IPS-NIHi7 (cell line): Measurements from ENCODE around the gene SNX25.
"Not testable (repeated sequence)": the region's sequence is repeated elsewhere in the genome, so short reads cannot be mapped to it uniquely, and the experiment has no call there.

Experiments used
- DNase-seq: peaks from one replicate; pipeline ENCODE4 v3.0.0; 2012; ENCODE audit warnings: mixed read lengths; ENCODE audit errors: extremely low spot score

Gene SNX25

GRCh38 chr4:185343726-185344581, 134.6 kb downstream of the SNX25 start:
- DNase-seq = no peak

GRCh38 chr4:185344743-185345538, 135.5 kb downstream of the SNX25 start:
- no peak for DNase-seq

GRCh38 chr4:185346975-185347601, 137.7 kb downstream of the SNX25 start:
- DNase-seq = no peak

GRCh38 chr4:185351691-185352090, 142.3 kb downstream of the SNX25 start:
- no peak for DNase-seq

GRCh38 chr4:185352202-185352601, 142.8 kb downstream of the SNX25 start:
- no peak for DNase-seq

GRCh38 chr4:185352741-185353140, 143.3 kb downstream of the SNX25 start:
- DNase-seq = no peak

- no peak for DNase-seq
Observed at GRCh38 chr4:185357211-185357610, 147.8 kb downstream of the SNX25 start.

GRCh38 chr4:185357733-185358440, 148.5 kb downstream of the SNX25 start:
- no peak for DNase-seq

- DNase-seq = no peak
Observed at GRCh38 chr4:185358514-185358913, 149.1 kb downstream of the SNX25 start.

GRCh38 chr4:185358959-185359358, 149.6 kb downstream of the SNX25 start:
- no peak for DNase-seq

GRCh38 chr4:185359767-185360446, 150.5 kb downstream of the SNX25 start:
- DNase-seq = no peak

GRCh38 chr4:185361872-185362271, 152.5 kb downstream of the SNX25 start:
- DNase-seq = no peak

- DNase-seq = not testable (repeated sequence)
Observed at GRCh38 chr4:185362570-185362969, 153.2 kb downstream of the SNX25 start.

GRCh38 chr4:185363251-185363650, 153.9 kb downstream of the SNX25 start:
- no peak for DNase-seq

GRCh38 chr4:185364886-185365285, 155.5 kb downstream of the SNX25 start:
- DNase-seq = no peak

GRCh38 chr4:185369731-185370130, 160.3 kb downstream of the SNX25 start:
- DNase-seq = no peak

GRCh38 chr4:185370268-185370949, 161.0 kb downstream of the SNX25 start:
- no peak for DNase-seq

- no peak for DNase-seq
Observed at GRCh38 chr4:185371702-185372101, 162.3 kb downstream of the SNX25 start.

GRCh38 chr4:185374027-185374426, 164.6 kb downstream of the SNX25 start:
- no peak for DNase-seq

- no peak for DNase-seq
Observed at GRCh38 chr4:185374573-185374972, 165.2 kb downstream of the SNX25 start.

- no peak for DNase-seq
Observed at GRCh38 chr4:185378264-185378663, 168.9 kb downstream of the SNX25 start.
